ENCODE results near the gene LRRC8C. TPM values are rescaled to one million over a fixed set of nuclear protein-coding genes. Genes with fewer than 3 reads are reported as not detected.
A peak's percentile ranks its signal among the peaks of the same experiment; 100 is the strongest.

LRRC8C gene
- total and polyA plus RNA-seq, 2 of the 8 experiments (the other 6 are each of a cell fraction or from before 2014, with no cell fraction given) = 1.1 to 2.1 TPM

- FAIRE-seq = no peak
- H4K20me1 ChIP-seq (replicated peaks in 1 of 2; ENCODE audit: control insufficient read depth in 1 of 2, insufficient read depth in 2 of 2, low read length in 2 of 2) = no peaks in the 10 kb centered on the region
- H2BK12ac ChIP-seq (ENCODE audit: low read depth, low read length) = no peak overlapping the region
- H3K4ac ChIP-seq (replicated peaks; ENCODE audit: insufficient read length, low read depth, low read length) = no peak overlapping the region
- H4K8ac ChIP-seq (ENCODE audit: extremely low read depth, insufficient read depth, low read length) = no peak overlapping the region
- no peaks in the 10 kb centered on the region for H3K79me1 ChIP-seq (ENCODE audit: low read depth, low read length)
- no peak overlapping the region for H2BK120ac ChIP-seq (replicated peaks; ENCODE audit: low read depth, low read length)
- peaks cover 2 to 16% (median 10%) of the 10 kb centered on the region in 4 experiments; a peak in 6 of 7 replicates for H3K4me1 ChIP-seq (replicated peaks in 1 of 4; ENCODE audit: control insufficient read depth in 3 of 4, insufficient read depth in 4 of 4, low read length in 3 of 4)
- TF ChIP-seq KDM5A (IDR thresholded peaks at IDR 0.05; ENCODE audit: low read length) (no peak), RAD21 (IDR thresholded peaks at IDR 0.05 in 1 of 2, conservative IDR thresholded peaks at IDR 0.05 in 1 of 2; ENCODE audit: low read depth in 2 of 2, low read length in 2 of 2) (no peak), ZNF274 (IDR thresholded peaks at IDR 0.05; ENCODE audit: borderline replicate concordance, extremely low read depth, low read length) (no peak), PHF8 (conservative IDR thresholded peaks at IDR 0.05; ENCODE audit: low read depth, low read length) (no peak), NANOG (IDR thresholded peaks at IDR 0.05; ENCODE audit: insufficient read depth, low read depth, low read length, poor library complexity, severe bottlenecking) (no peak), POLR2A (IDR thresholded peaks at IDR 0.05; ENCODE audit: control extremely low read depth in 1 of 2, low read depth in 2 of 2, low read length in 2 of 2) (no peak), MAFK (IDR thresholded peaks at IDR 0.05; ENCODE audit: low read depth, low read length) (no peak), RXRA (IDR thresholded peaks at IDR 0.05; ENCODE audit: insufficient read depth, low read depth, low read length) (no peak), SAP30 (IDR thresholded peaks at IDR 0.05; ENCODE audit: insufficient read depth, insufficient replicate concordance, low read length) (no peak), CTBP2 (IDR thresholded peaks at IDR 0.05; ENCODE audit: borderline replicate concordance, insufficient read depth, insufficient read length, low read length) (no peak), POLR2AphosphoS5 (IDR thresholded peaks at IDR 0.05; ENCODE audit: low read depth, low read length) (no peak), RFX5 (IDR thresholded peaks at IDR 0.05; ENCODE audit: borderline replicate concordance, low read depth, low read length) (no peak)
- H3K18ac ChIP-seq (ENCODE audit: extremely low read depth, low read length) = no peak overlapping the region
- no peak overlapping the region; the same call in 1 of the 2 replicates for H2BK20ac ChIP-seq (ENCODE audit: low read length)
- H3K9ac ChIP-seq (replicated peaks in 1 of 4; ENCODE audit: extremely low read depth in 1 of 4, low read depth in 3 of 4, low read length in 3 of 4) = peak overlapping the region in 1 of 4 experiments; percentile 24; a peak in 1 of 7 replicates
- peak overlapping the region in 1 of 2 experiments; percentile 65; a peak in 1 of 4 replicates for H3K4me2 ChIP-seq (ENCODE audit: insufficient read depth in 1 of 2, low read depth in 2 of 2, low read length in 2 of 2)
- no peak overlapping the region for H3K27ac ChIP-seq (ENCODE audit: low read depth, low read length)
- no peak overlapping the region for H3K4me3 ChIP-seq (ENCODE audit: extremely low read depth in 1 of 4, insufficient read depth in 2 of 4, low read depth in 3 of 4, low read length in 4 of 4)
- H2AFZ ChIP-seq (ENCODE audit: low read length) = no peak overlapping the region
- ChIA-PET POLR2A (ENCODE audit: partially characterized antibody) (interaction anchor here (0.9 to 1.2 kb wide), 2 partner anchors 16 to 25 kb away, joined by 3 to 4 read pairs; no protein-coding TSS in a partner anchor), CTCF (ENCODE audit: partially characterized antibody) (interaction anchor here (0.9 to 4.8 kb wide), 11 partner anchors 9 to 116 kb away, joined by 3 to 28 read pairs (median 4); no protein-coding TSS in a partner anchor)
- H2AK5ac ChIP-seq (ENCODE audit: low read depth, low read length) = no peak overlapping the region
- no peak overlapping the region for H4K91ac ChIP-seq (replicated peaks; ENCODE audit: insufficient read length, low read length)
- no peak for DNase-seq (ENCODE audit: low read depth in 1 of 2, low spot score in 2 of 2)
- H3K56ac ChIP-seq (replicated peaks; ENCODE audit: insufficient read length, low read depth, low read length) = no peak overlapping the region
- H3K27me3 ChIP-seq (replicated peaks in 1 of 4; ENCODE audit: control insufficient read depth in 3 of 4, extremely low read depth in 1 of 4, insufficient read depth in 3 of 4, low read length in 3 of 4) = no peaks in the 10 kb centered on the region; a peak in 1 of 7 replicates
- no peak overlapping the region for H2BK15ac ChIP-seq (ENCODE audit: low read length)
- H3K9me3 ChIP-seq (ENCODE audit: insufficient read depth in 2 of 2, low read depth in 1 of 2, low read length in 1 of 2) = no peaks in the 10 kb centered on the region
- H3K23ac ChIP-seq (ENCODE audit: insufficient read length) = no peak overlapping the region
- H4K5ac ChIP-seq (ENCODE audit: insufficient read length, low read depth, low read length) = no peak overlapping the region
- peak overlapping the region; percentile 95 for H3K14ac ChIP-seq (ENCODE audit: insufficient read length)
- 0 out of 4 replicates have a peak, but pooled peaks cover 0 to 4% of the 10 kb centered on the region in 2 experiments for H3K79me2 ChIP-seq (ENCODE audit: control insufficient read depth in 1 of 2, insufficient read depth in 2 of 2, low read length in 2 of 2)
- no peaks in the 10 kb centered on the region for H3K23me2 ChIP-seq (ENCODE audit: low read depth, low read length)
- WGBS, 2 experiments (ENCODE audit: extremely low coverage in 1 of 2, insufficient coverage in 1 of 2, insufficient read length in 1 of 2, insufficient replicate concordance in 2 of 2, low coverage in 1 of 2, low lambda C conversion rate in 2 of 2, missing lambda C conversion rate in 1 of 2) = 90% methylated on average over 2 of the region's 2 CpGs; no CpG with 5 or more reads in 1 of the 2 experiments
- no peaks in the 10 kb centered on the region for H3K36me3 ChIP-seq (ENCODE audit: control insufficient read depth in 2 of 4, insufficient read depth in 4 of 4, low read length in 3 of 4)
- no peak overlapping the region for H2BK5ac ChIP-seq (ENCODE audit: low read depth, low read length)
These were observed 33.6 kb upstream of the LRRC8C start for GRCh38 chr1:89599332-89599630.

Measured in H1 (cell line).